Activated B cell treated with CpG ODN at 0.5 μM for 24 hours (primary cell): ENCODE results near the gene PDE4A. TPM values are rescaled to one million over a fixed set of nuclear protein-coding genes. Genes with fewer than 3 reads are reported as not detected.

Experiments
- ATAC-seq: fragments of 200-7000 bp; cut with Tn5 transposase; one replicate; pipeline ENCODE4 v1.10.0; 2021; ENCODE audit warnings: low read depth, mild to moderate bottlenecking, moderate library complexity
- CTCF ChIA-PET: fragments of 350-600 bp; sonication (Branson Sonifier 250); formaldehyde crosslinking; loops from one replicate; lab custom pipeline; 2021; ENCODE audit warnings: antibody characterized with exemption; lab: Charles Lee
- POLR2A ChIA-PET: fragments of 350-600 bp; sonication (Branson Sonifier 250); formaldehyde crosslinking; loops from one replicate; lab custom pipeline; 2021; ENCODE audit warnings: antibody characterized with exemption; lab: Charles Lee
- DNase-seq: peaks from one replicate; pipeline ENCODE4 v3.0.0; 2022
- H3K27ac Mint-ChIP-seq: one replicate; pipeline ENCODE4 v1.8.0; 2020; ENCODE audit warnings: mixed read lengths
- H3K27me3 Mint-ChIP-seq: one replicate; pipeline ENCODE4 v1.8.0; 2021; ENCODE audit warnings: mixed read lengths
- H3K36me3 Mint-ChIP-seq: one replicate; pipeline ENCODE4 v1.8.0; 2021; ENCODE audit warnings: low read depth, mixed read lengths
- H3K4me1 Mint-ChIP-seq: one replicate; pipeline ENCODE4 v1.8.0; 2021; ENCODE audit warnings: mixed read lengths
- H3K4me3 Mint-ChIP-seq: one replicate; pipeline ENCODE4 v1.8.0; 2020; ENCODE audit warnings: mild to moderate bottlenecking, mixed read lengths
- H3K9me3 Mint-ChIP-seq: one replicate; pipeline ENCODE4 v1.8.0; 2020; ENCODE audit warnings: mixed read lengths
- intact Hi-C: fragments of 100-400 bp; cut with micrococcal nuclease; formaldehyde crosslinking; loops from one replicate; pipeline ENCODE4 v1.15.1; 2024
- total RNA-seq: library from RNA; stranded (reverse); gene quantifications from 2 replicates; pipeline ENCODE4 v1.2.3, GENCODE V29; 2022
- TF ChIP-seq, protein P1 (sequence below): fragments of 200-600 bp; IDR thresholded peaks from one replicate; pipeline ENCODE4 v1.8.0; 2022; ENCODE audit warnings: antibody characterized with exemption, mild to moderate bottlenecking

PDE4A gene
- total RNA-seq, 1 donor from 2014 or later, result 8.6 TPM

DNA sequence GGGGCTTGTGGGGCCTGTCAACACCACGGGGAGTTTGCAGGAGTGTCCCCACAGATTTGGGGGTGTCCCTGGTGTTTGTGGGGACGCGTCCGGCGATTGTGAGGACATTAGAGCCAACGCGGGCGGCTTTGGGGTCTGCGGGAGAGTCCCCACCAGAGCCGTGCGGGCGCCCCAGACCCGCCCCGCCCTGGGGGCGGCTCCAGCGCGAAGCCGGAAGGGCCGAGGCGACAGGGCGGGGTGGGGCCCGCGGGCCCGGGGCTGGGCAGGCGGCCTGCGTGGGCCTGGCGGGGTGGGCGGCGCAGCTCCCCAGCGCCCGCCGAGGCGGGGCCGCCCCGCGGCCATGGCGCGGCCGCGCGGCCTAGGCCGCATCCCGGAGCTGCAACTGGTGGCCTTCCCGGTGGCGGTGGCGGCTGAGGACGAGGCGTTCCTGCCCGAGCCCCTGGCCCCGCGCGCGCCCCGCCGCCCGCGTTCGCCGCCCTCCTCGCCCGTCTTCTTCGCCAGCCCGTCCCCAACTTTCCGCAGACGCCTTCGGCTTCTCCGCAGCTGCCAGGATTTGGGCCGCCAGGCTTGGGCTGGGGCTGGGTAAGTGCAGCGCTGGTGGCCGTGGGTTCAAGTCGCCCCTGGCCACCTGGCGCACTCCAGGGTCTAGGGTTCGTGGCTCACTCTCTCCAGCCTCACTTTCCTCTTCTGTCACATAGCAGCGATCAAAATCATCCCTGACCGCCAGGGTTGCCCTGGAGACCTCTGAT lies 10.3 kb downstream of the PDE4A start:
- H3K27me3 Mint-ChIP-seq, result peaks cover 6% of the 10 kb centered on the region
- H3K4me1 Mint-ChIP-seq, result peaks cover 68% of the 10 kb centered on the region
- H3K36me3 Mint-ChIP-seq, result peaks cover 2% of the 10 kb centered on the region
- ChIA-PET POLR2A (interaction anchor here (2.6 to 24.1 kb wide), 2 partner anchors 17 to 159 kb away, joined by 7 to 541 read pairs; partner anchors contain the start of genes CDC37, ICAM1 and PDE4A), CTCF (interaction anchor here (1.6 to 6.0 kb wide), 3 partner anchors 13 to 27 kb away, joined by 4 to 33 read pairs (median 7); partner anchors contain the start of gene CDC37)
- TF ChIP-seq, protein P1, sequence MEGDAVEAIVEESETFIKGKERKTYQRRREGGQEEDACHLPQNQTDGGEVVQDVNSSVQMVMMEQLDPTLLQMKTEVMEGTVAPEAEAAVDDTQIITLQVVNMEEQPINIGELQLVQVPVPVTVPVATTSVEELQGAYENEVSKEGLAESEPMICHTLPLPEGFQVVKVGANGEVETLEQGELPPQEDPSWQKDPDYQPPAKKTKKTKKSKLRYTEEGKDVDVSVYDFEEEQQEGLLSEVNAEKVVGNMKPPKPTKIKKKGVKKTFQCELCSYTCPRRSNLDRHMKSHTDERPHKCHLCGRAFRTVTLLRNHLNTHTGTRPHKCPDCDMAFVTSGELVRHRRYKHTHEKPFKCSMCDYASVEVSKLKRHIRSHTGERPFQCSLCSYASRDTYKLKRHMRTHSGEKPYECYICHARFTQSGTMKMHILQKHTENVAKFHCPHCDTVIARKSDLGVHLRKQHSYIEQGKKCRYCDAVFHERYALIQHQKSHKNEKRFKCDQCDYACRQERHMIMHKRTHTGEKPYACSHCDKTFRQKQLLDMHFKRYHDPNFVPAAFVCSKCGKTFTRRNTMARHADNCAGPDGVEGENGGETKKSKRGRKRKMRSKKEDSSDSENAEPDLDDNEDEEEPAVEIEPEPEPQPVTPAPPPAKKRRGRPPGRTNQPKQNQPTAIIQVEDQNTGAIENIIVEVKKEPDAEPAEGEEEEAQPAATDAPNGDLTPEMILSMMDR, result no peak
- DNase-seq (no peak), ATAC-seq (no peak)
- H3K27ac Mint-ChIP-seq, result peak overlapping the region; percentile 75
- H3K4me3 Mint-ChIP-seq, result peak overlapping the region; percentile 88
- no peaks in the 10 kb centered on the region for H3K9me3 Mint-ChIP-seq
- intact Hi-C loops, result no loop called here

DNA sequence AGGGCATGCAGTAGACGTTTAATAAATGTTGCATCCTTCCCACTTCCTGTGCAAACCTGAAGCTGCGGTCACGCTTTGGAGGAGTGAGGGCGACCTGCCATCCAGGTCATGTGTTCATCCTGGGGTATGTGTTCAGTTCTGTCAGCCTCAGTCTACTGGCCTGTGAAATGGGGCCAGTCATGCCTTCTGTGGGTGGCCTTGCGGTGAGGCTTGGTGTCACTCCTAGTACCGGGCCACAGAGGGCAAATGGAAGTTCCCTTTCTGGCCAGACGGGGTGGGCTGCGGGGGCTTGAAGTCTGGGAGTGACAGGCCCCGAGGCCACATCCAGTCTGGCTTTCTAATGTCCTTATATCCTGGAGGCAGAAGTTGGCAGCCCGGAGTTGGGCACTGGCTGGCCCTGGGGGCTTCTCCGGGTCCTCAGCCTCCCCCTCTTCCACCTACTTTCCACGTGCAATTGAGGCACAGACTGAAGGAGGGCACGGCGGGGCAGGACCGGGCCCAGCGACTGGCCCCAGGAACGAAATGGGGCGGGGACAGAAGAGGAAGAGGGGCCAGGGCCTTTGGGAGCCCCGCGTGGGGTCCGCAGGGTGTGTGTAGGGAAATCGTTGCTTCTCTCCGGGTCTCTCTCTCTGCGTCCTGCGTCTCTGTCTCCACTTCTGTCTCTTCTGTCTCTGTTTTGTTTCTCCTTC lies 11.1 kb downstream of the PDE4A start:
- H3K27me3 Mint-ChIP-seq, result peaks cover 6% of the 10 kb centered on the region
- H3K4me3 Mint-ChIP-seq, result peak overlapping the region; percentile 88
- ATAC-seq (peak; percentile 47), DNase-seq (peak; percentile 54)
- H3K36me3 Mint-ChIP-seq, result peaks cover 2% of the 10 kb centered on the region
- peaks cover 68% of the 10 kb centered on the region for H3K4me1 Mint-ChIP-seq
- POLR2A ChIA-PET, result interaction anchor here (0.5 to 24.1 kb wide), 7 partner anchors 18 to 335 kb away, joined by 3 to 541 read pairs (median 3); partner anchors contain the start of genes ATG4D, CDC37, ICAM1 and PDE4A
- intact Hi-C loops, result no loop called here
- H3K9me3 Mint-ChIP-seq, result no peaks in the 10 kb centered on the region
- CTCF ChIA-PET, result interaction anchor here (1.6 to 2.2 kb wide), 2 partner anchors 14 to 28 kb away, joined by 4 to 7 read pairs; partner anchors contain the start of gene CDC37
- peak overlapping the region; percentile 74 for H3K27ac Mint-ChIP-seq
- TF ChIP-seq, protein P1, result no peak

DNA sequence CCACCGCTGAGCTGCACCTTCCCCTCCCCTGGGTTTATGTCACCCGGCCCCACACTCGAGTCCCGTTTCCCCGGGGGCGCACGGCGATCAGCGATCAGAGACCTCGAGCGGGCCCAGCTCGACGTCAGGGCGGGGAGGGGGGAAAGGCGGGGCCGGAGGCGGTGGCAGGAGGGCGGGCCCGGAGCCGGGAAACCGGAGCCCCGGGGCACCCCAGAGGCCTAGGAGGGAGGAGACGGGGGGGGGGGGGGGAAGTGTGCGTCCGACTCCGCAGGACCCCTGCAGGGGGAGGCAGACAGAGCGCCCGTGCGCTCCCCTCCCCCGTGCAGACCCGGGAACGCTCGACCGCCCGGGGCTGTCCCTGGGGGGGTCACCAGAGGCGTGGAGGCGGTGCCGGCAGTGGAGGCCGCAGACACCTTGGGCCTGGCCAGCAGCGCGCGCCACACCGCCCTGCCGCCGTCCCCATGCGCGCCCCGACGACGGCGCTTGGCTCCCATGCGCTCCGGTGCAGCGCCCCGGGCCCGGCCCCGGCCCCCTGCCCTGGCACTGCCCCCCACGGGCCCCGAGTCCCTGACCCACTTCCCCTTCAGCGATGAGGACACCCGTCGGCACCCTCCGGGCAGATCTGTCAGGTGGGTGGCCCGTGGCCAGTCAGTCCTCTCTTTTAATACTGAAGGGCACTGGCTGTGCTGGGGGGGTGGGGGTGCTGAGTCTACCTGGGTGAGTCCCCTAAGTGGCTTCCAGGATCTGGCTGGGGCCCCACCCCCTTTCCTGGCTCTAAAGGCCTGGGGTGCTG lies 11.8 kb downstream of the PDE4A start:
- CTCF ChIA-PET, result interaction anchor here (1.6 to 2.2 kb wide), 2 partner anchors 14 to 29 kb away, joined by 4 to 7 read pairs; partner anchors contain the start of gene CDC37
- peaks cover 2% of the 10 kb centered on the region for H3K36me3 Mint-ChIP-seq
- peak; percentile 51 for ATAC-seq
- DNase-seq, result peak; percentile 73
- no peaks in the 10 kb centered on the region for H3K9me3 Mint-ChIP-seq
- peaks cover 61% of the 10 kb centered on the region for H3K4me1 Mint-ChIP-seq
- H3K4me3 Mint-ChIP-seq, result peak overlapping the region; percentile 88
- H3K27ac Mint-ChIP-seq, result peak overlapping the region; percentile 74
- POLR2A ChIA-PET, result interaction anchor here (0.5 to 24.1 kb wide), 8 partner anchors 19 to 336 kb away, joined by 3 to 541 read pairs (median 4); partner anchors contain the start of genes ATG4D, CDC37, ICAM1 and PDE4A
- H3K27me3 Mint-ChIP-seq, result peaks cover 6% of the 10 kb centered on the region
- TF ChIP-seq, protein P1, result no peak
- intact Hi-C loops, result loop anchor here (1.0 to 2.0 kb wide), 2 partner anchors 13 to 29 kb away; partner anchors contain the start of gene CDC37

DNA sequence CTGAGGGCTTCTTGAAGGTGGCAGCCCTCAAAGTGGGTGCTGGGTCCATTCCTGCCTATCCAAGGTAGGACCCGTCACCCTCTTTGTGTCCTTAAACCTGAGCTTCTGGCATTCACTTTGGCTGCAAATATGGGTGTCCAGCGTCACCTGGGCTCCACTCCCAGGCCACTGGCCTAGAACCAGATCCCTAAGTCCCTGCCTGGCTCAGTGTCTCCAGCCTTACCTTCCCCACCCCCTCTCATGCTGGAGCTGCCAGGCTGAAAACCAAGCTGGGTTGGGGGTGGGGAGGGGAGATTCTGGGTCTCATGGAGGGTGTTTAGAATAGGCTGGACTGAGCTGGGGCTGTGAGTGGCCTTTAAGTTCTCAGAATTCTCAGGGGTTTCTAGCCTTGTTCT lies 12.4 kb downstream of the PDE4A start:
- ChIA-PET POLR2A (interaction anchor here (1.0 to 24.1 kb wide), 2 partner anchors 19 to 336 kb away, joined by 3 to 541 read pairs; partner anchors contain the start of genes CDC37 and PDE4A), CTCF (interaction anchor here (2.2 kb wide), 1 partner anchor 29 kb away, joined by 7 read pairs; the partner anchor contains the start of gene CDC37)
- intact Hi-C loops, result loop anchor here (1.0 to 2.0 kb wide), 2 partner anchors 14 to 29 kb away; partner anchors contain the start of gene CDC37
- TF ChIP-seq, protein P1, result no peak
- no peak for ATAC-seq
- peaks cover 2% of the 10 kb centered on the region for H3K36me3 Mint-ChIP-seq
- H3K9me3 Mint-ChIP-seq, result no peaks in the 10 kb centered on the region
- DNase-seq, result no peak
- peaks cover 55% of the 10 kb centered on the region for H3K4me1 Mint-ChIP-seq
- H3K4me3 Mint-ChIP-seq, result peak overlapping the region; percentile 44
- no peak overlapping the region for H3K27ac Mint-ChIP-seq
- H3K27me3 Mint-ChIP-seq, result peaks cover 6% of the 10 kb centered on the region
